Measurements from ENCODE around the gene DGKI. TPM values are rescaled to one million over a fixed set of nuclear protein-coding genes. Genes with fewer than 3 reads are reported as not detected.

Gene DGKI
- total RNA-seq, 3 donors from 2014 or later: 0.36 to 1.4 (median 0.46) TPM

DNA sequence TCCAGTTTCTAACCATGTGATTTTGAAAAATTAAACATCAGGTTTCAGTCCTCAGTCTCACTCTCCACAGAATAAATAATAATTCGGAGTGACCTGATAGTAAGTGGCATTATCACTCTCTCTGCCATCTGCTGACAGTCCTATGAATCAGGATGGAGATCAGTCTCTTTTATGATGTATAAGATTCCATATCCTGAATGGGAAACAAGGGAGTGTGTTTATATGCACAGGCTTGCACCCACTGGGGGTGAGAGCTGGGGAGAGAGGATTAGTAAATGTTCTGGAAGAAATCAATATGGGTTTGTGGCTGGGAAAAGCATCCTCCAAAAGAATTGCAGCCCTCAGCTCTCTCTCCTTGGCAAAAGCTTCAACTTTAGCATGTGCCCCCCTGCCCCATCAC is 45.3 kb downstream of the DGKI start:
- ATAC-seq (no peak), DNase-seq (no peak)
- no peaks in the 10 kb centered on the region for H3K36me3 ChIP-seq (ENCODE audit: low read depth)
- no peaks in the 10 kb centered on the region for H3K9me3 ChIP-seq
- H3K4me3 ChIP-seq: no peak overlapping the region
- intact Hi-C loops (cut with DNase I, micrococcal nuclease): no loop called here
- TF ChIP-seq CTCF (IDR thresholded peaks at IDR 0.05): no peak
- no peaks in the 10 kb centered on the region for H3K4me1 ChIP-seq (ENCODE audit: low read depth)

DNA sequence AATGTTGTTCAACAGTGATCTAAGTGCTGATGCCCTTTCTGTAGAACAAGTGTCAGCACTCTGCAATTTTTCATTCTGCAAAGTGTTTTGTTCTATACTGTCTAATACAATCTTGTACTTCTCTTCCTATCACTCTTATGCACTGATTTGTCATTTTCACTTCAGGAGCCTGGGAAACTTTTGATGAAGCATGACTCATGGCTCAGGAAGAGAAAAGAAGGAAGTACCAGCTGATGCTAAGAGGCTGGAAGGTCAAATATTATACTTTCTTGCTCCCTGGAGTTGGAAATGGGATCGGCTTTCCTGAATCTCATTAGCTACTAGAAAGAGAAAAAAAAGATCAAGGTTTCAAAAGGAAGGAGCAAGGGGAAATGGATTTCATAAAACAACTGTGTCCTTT is 45.8 kb downstream of the DGKI start:
- intact Hi-C loops (cut with DNase I, micrococcal nuclease): no loop called here
- ATAC-seq: no peak

DNA sequence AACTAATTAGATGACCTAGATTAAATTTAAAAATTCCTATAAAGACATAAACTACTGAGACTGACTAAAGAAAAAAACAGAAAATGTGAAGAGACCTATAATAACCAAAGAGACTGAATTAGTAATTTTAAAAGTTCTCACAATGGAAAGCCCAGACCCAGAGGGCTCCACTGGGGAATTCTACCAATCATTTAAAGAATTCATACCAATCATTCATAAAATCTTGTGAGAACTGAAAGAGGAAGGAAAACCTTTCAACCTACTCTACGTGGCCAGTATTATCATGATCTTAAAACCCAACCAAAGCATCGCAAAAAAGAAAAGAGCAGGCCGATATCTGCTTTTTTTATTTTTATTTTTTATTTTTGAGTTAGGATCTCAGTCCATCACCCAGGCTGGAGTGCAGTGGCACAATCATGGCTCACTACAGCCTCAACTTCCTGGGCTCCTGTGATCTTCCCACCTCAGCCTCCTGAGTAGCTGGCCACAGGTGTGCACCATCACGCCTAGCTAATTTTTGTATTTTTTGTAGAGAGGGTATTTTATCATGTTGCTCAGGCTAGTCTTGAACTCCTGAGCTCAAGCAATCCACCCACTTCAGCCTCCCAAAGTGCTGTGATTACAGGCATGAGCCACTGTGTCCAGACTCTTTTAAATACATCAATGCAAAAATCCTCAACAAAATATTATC is 48.6 kb downstream of the DGKI start:
- TF ChIP-seq CTCF (IDR thresholded peaks at IDR 0.05): no peak
- no peak for DNase-seq
- intact Hi-C loops (cut with DNase I, micrococcal nuclease): no loop called here
- Histone ChIP-seq H3K4me1 (ENCODE audit: low read depth) (no peaks in the 10 kb centered on the region), H3K4me3 (no peak overlapping the region), H3K9me3 (no peaks in the 10 kb centered on the region), H3K36me3 (ENCODE audit: low read depth) (no peaks in the 10 kb centered on the region)
- no peak for ATAC-seq

More for the DNA sequence above, 45.8 kb downstream of the DGKI start:
- DNase-seq: no peak
- no peak overlapping the region for H3K4me3 ChIP-seq
- no peaks in the 10 kb centered on the region for H3K36me3 ChIP-seq (ENCODE audit: low read depth)
- no peaks in the 10 kb centered on the region for H3K4me1 ChIP-seq (ENCODE audit: low read depth)
- H3K9me3 ChIP-seq: no peaks in the 10 kb centered on the region
- no peak for TF ChIP-seq CTCF (IDR thresholded peaks at IDR 0.05)

DNA sequence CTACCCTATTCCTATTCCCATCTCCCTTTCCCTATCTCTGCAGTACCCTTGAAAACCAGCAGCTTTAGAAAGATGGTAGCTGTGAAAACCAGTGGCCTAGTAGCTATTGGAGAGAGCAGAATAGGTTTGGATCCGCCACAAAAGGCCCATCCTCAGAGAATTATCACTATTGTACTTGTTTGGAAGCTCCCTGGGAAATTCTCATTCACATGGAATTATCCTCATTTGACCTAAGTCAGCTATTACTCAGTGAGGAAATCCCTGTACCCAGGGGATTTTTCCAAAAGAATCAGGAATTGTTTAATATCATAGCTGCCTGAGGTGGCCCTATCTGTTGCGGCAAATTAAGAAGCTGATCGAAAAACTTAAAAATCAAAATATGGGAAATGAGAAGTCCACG is 51.6 kb downstream of the DGKI start:
- no peak for TF ChIP-seq CTCF (IDR thresholded peaks at IDR 0.05)
- intact Hi-C loops (cut with DNase I, micrococcal nuclease): no loop called here
- no peaks in the 10 kb centered on the region for H3K9me3 ChIP-seq
- no peak for DNase-seq
- H3K36me3 ChIP-seq (ENCODE audit: low read depth): no peaks in the 10 kb centered on the region
- no peak for ATAC-seq
- H3K4me1 ChIP-seq (ENCODE audit: low read depth): no peaks in the 10 kb centered on the region
- no peak overlapping the region for H3K4me3 ChIP-seq

GRCh38 chr7:137791930-137792329 is 54.8 kb downstream of the DGKI start:
- ATAC-seq: no peak
- Histone ChIP-seq H3K4me1 (ENCODE audit: low read depth) (no peaks in the 10 kb centered on the region), H3K4me3 (no peak overlapping the region), H3K36me3 (ENCODE audit: low read depth) (no peaks in the 10 kb centered on the region), H3K9me3 (no peaks in the 10 kb centered on the region)
- DNase-seq: no peak
- no peak for TF ChIP-seq CTCF (IDR thresholded peaks at IDR 0.05)
- intact Hi-C loops (cut with DNase I, micrococcal nuclease): no loop called here

DNA sequence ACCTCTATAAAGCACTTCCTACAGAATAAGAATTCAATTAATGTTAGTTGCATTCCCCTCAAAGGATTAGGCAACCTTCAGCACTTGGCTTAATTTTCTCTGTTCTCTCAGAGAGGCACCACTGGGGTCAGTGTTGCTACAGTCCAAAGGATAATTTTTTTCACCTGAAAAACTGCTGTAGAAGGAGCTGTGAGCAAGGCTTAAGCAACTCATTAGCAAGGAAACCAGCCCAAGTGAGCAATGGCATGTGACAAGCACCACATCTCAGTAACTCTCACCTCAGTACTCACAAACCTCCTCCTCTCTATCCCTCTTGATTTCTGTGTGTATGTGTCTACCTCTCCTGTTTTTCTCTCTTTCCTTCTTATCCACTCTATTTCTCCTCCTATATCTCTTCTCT is 55.9 kb downstream of the DGKI start:
- H3K36me3 ChIP-seq (ENCODE audit: low read depth): no peaks in the 10 kb centered on the region
- H3K4me3 ChIP-seq: no peak overlapping the region
- ATAC-seq (no peak), DNase-seq (no peak)
- H3K9me3 ChIP-seq: no peaks in the 10 kb centered on the region
- H3K4me1 ChIP-seq (ENCODE audit: low read depth): no peaks in the 10 kb centered on the region
- intact Hi-C loops (cut with DNase I, micrococcal nuclease): no loop called here
- TF ChIP-seq CTCF (IDR thresholded peaks at IDR 0.05): no peak
